OCI-LY3 (cell line): ENCODE measurements around the gene YTHDF2.
"Not testable (repeated sequence)": the region's sequence is repeated elsewhere in the genome, so short reads cannot be mapped to it uniquely, and the experiment has no call there.

ENCODE experiments used
- H2AFZ ChIP-seq: fragments of 200-600, 300-600 bp; shearing (Covaris generic); 2 replicates; pipeline ENCODE4 v1.6.0; 2014; ENCODE audit warnings: antibody characterized with exemption, low read depth, low read length
- H3K27ac ChIP-seq: fragments of 200-600, 300-600 bp; sonication (generic); 2 replicates; pipeline ENCODE4 v1.5.1; 2014; ENCODE audit warnings: mild to moderate bottlenecking, low read length, moderate library complexity, mixed read lengths
- H3K27me3 ChIP-seq: fragments of 200-600, 300-600 bp; sonication (generic); 2 replicates; pipeline ENCODE4 v1.6.1; 2014; ENCODE audit warnings: low read depth, low read length, mixed read lengths
- H3K36me3 ChIP-seq: fragments of 200-600, 300-600 bp; sonication (generic); replicated peaks from 2 replicates; pipeline ENCODE3; 2014; ENCODE audit warnings: low read depth, low read length, mixed read lengths
- H3K4me1 ChIP-seq: fragments of 300-600, 200-600 bp; sonication (generic); 2 replicates; pipeline ENCODE4 v1.6.1; 2014; ENCODE audit warnings: low read length, mixed read lengths
- H3K4me2 ChIP-seq: fragments of 200-600, 300-600 bp; sonication (generic); 2 replicates; pipeline ENCODE4 v1.6.1; 2014; ENCODE audit warnings: low read length, mixed read lengths
- H3K4me3 ChIP-seq: fragments of 300-600, 200-600 bp; sonication (generic); 2 replicates; pipeline ENCODE4 v1.5.1; 2014; ENCODE audit warnings: antibody characterized with exemption, mild to moderate bottlenecking, low read length, moderate library complexity
- H3K79me2 ChIP-seq: fragments of 300-600, 200-600 bp; shearing (Covaris generic); 2 replicates; pipeline ENCODE4 v1.6.1; 2014; ENCODE audit warnings: mild to moderate bottlenecking, low read length, mixed read lengths
- H3K9ac ChIP-seq: fragments of 300-600, 200-600 bp; shearing (Covaris generic); 2 replicates; pipeline ENCODE4 v1.6.0; 2014; ENCODE audit warnings: mild to moderate bottlenecking, low read length, moderate library complexity
- H3K9me3 ChIP-seq: fragments of 200-600, 300-600 bp; shearing (Covaris generic); 2 replicates; pipeline ENCODE4 v1.6.1; 2014; ENCODE audit warnings: low read length, mixed read lengths; ENCODE audit not compliant: insufficient read depth
- H4K20me1 ChIP-seq: fragments of 200-600, 300-600 bp; sonication (generic); 2 replicates; pipeline ENCODE4 v1.6.1; 2016; ENCODE audit warnings: low read length, mixed read lengths; ENCODE audit not compliant: insufficient read depth
- CTCF ChIP-seq: fragments of 200-600, 300-600 bp; sonication (generic); IDR thresholded peaks from 2 replicates; pipeline ENCODE4 v1.5.1; 2014; ENCODE audit warnings: antibody characterized with exemption, low read length, low read depth
- EZH2phosphoT487 ChIP-seq: fragments of 200-600 bp; shearing (Covaris generic); IDR thresholded peaks from 2 replicates; pipeline ENCODE4 v1.6.1; 2018; ENCODE audit warnings: antibody characterized with exemption, mixed run types, low read depth

Gene YTHDF2

DNA sequence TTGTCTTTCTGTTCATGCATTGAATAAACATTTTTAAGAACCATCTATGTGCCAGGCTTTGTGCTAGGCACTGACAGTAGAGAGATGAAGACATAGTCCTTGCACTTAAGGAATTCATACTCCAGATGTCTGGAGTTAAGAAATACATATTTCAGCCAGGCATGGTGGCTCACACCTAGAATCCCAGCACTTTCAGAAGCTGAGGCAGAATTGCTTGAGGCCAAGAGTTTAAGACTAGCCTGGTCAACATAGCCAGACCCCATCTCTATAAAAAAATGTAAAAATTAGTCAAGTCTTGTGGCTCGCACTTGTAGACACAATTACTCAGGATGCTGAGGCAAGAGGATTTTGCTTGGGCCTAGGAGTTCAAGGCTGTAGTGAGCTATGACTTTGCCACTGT is 18.6 kb upstream of the YTHDF2 start:
- Histone ChIP-seq H3K79me2 (no peaks in the 10 kb centered on the region), H3K27ac (no peak overlapping the region), H3K9ac (no peak overlapping the region), H3K4me2 (no peak overlapping the region), H3K4me1 (no peaks in the 10 kb centered on the region), H3K4me3 (no peak overlapping the region), H3K36me3 (peaks cover 6% of the 10 kb centered on the region), H3K27me3 (no peaks in the 10 kb centered on the region), H4K20me1 (no peaks in the 10 kb centered on the region), H3K9me3 (no peaks in the 10 kb centered on the region), H2AFZ (no peak overlapping the region)
- no peak for TF ChIP-seq EZH2phosphoT487
- no peak for TF ChIP-seq CTCF

DNA sequence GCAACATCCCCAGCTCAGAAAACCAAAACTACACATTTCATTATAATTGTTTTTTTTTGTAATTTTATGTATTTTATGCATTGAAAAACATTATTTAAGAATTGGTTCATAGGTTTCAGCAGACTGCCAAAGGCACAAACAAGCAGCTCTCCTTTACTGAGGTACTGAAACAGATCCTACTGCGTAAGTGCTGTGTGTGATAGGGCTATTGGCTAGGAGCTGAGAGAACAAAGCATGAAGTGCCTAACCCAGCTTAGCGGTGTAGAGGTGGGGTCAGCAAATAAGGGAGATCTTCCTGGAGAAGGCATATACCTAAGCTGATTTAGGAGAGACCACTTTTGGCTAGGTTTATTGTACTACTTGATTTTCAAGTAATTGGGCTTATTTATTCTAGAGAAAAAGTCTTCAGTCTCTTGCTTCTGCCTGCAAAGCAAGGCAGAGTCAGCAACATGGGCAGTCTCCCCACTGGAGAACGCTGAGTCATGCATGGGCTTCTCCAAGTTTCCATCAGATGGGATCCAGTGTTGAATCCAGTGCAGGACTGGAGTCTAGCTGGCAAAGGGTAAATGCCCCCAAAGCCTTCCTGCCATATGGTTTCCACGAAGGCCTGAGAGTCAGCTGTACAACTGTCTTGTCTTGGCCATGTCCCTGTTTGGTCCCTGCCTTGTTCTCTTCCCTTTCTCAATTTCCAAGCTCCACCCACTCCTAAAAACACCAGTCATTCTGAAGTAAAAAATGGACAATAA is 18.0 kb upstream of the YTHDF2 start:
- Histone ChIP-seq H3K36me3 (peaks cover 6% of the 10 kb centered on the region), H3K27ac (no peak overlapping the region), H3K27me3 (no peaks in the 10 kb centered on the region), H3K4me3 (no peak overlapping the region), H2AFZ (no peak overlapping the region), H4K20me1 (no peaks in the 10 kb centered on the region), H3K9ac (no peak overlapping the region), H3K4me1 (no peaks in the 10 kb centered on the region), H3K79me2 (no peaks in the 10 kb centered on the region), H3K9me3 (no peaks in the 10 kb centered on the region), H3K4me2 (no peak overlapping the region)
- TF ChIP-seq CTCF (no peak), EZH2phosphoT487 (no peak)

- Histone ChIP-seq H2AFZ (no peak overlapping the region), H3K9ac (no peak overlapping the region), H3K4me3 (no peak overlapping the region), H3K79me2 (no peaks in the 10 kb centered on the region), H3K9me3 (no peaks in the 10 kb centered on the region), H3K4me1 (no peaks in the 10 kb centered on the region), H3K36me3 (peaks cover 3% of the 10 kb centered on the region), H4K20me1 (no peaks in the 10 kb centered on the region), H3K27me3 (no peaks in the 10 kb centered on the region), H3K27ac (no peak overlapping the region), H3K4me2 (no peak overlapping the region)
- TF ChIP-seq CTCF (no peak), EZH2phosphoT487 (no peak)
Measured at GRCh38 chr1:28719332-28719619, 17.5 kb upstream of the YTHDF2 start.

GRCh38 chr1:28720376-28720775 is 16.4 kb upstream of the YTHDF2 start:
- H4K20me1 ChIP-seq: no peaks in the 10 kb centered on the region
- H3K9ac ChIP-seq: no peak overlapping the region
- TF ChIP-seq EZH2phosphoT487 (no peak), CTCF (no peak)
- no peaks in the 10 kb centered on the region for H3K9me3 ChIP-seq
- H3K27ac ChIP-seq: no peak overlapping the region
- no peaks in the 10 kb centered on the region for H3K36me3 ChIP-seq
- H3K27me3 ChIP-seq: no peaks in the 10 kb centered on the region
- H3K4me1 ChIP-seq: no peaks in the 10 kb centered on the region
- no peaks in the 10 kb centered on the region for H3K79me2 ChIP-seq
- no peak overlapping the region for H2AFZ ChIP-seq
- no peak overlapping the region for H3K4me2 ChIP-seq
- no peak overlapping the region for H3K4me3 ChIP-seq

DNA sequence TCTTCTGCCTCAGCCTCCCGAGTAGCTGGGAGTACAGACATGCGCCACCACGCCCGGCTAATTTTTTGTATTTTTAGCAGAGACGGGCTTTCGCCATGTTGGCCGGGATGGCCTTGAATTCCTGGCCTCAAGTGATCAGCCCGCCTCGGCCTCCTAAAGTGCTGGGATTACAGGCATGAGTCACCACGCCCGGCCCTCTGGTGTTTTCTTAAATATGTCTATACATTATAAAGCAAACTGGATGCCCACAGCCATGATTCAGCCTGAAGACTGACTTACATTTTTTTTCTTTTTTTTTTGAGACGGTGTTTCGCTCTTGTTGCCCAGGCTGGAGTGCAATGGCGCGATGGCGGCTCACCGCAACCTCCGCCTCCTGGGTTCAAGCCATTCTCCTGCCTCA is 14.8 kb upstream of the YTHDF2 start:
- not testable (repeated sequence) for H2AFZ ChIP-seq, H3K4me2 ChIP-seq, H3K9me3 ChIP-seq, H4K20me1 ChIP-seq, H3K4me3 ChIP-seq, H3K9ac ChIP-seq, H3K27me3 ChIP-seq, H3K36me3 ChIP-seq, H3K27ac ChIP-seq, H3K79me2 ChIP-seq, H3K4me1 ChIP-seq

GRCh38 chr1:28725365-28725764 is 11.4 kb upstream of the YTHDF2 start:
- not testable (repeated sequence) for H4K20me1 ChIP-seq, H3K27me3 ChIP-seq, H3K27ac ChIP-seq, H3K9me3 ChIP-seq, H3K4me3 ChIP-seq, H3K4me1 ChIP-seq, H3K79me2 ChIP-seq, H3K9ac ChIP-seq, H2AFZ ChIP-seq, H3K4me2 ChIP-seq, H3K36me3 ChIP-seq
